GM21515 (cell line): Measurements from ENCODE around the gene UTP4.
"Not testable (repeated sequence)": the region's sequence is repeated elsewhere in the genome, so short reads cannot be mapped to it uniquely, and the experiment has no call there.

Source experiments
- ATAC-seq: cut with Tn5 transposase; IDR thresholded peaks from one replicate; pipeline ENCODE4 v1.9.1; 2021; ENCODE audit not compliant: unreplicated experiment

Gene UTP4

DNA sequence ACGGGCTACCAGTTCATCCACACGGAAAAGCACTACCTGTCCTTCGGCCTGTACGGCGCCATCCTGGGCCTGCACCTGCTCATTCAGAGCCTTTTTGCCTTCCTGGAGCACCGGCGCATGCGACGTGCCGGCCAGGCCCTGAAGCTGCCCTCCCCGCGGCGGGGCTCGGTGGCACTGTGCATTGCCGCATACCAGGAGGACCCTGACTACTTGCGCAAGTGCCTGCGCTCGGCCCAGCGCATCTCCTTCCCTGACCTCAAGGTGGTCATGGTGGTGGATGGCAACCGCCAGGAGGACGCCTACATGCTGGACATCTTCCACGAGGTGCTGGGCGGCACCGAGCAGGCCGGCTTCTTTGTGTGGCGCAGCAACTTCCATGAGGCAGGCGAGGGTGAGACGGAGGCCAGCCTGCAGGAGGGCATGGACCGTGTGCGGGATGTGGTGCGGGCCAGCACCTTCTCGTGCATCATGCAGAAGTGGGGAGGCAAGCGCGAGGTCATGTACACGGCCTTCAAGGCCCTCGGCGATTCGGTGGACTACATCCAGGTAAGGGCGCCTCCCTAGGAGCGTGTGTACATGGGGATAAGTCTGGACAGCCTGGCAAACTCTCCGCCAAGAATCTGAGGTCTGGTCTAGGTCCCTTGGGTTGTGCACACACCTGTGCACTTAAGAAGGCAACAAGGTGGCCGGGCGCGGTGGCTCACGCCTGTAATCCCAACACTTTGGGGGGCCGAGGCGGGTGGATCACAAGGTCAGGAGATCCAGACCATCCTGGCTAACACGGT lies 22.8 kb upstream of the UTP4 start:
- ATAC-seq = no peak

DNA sequence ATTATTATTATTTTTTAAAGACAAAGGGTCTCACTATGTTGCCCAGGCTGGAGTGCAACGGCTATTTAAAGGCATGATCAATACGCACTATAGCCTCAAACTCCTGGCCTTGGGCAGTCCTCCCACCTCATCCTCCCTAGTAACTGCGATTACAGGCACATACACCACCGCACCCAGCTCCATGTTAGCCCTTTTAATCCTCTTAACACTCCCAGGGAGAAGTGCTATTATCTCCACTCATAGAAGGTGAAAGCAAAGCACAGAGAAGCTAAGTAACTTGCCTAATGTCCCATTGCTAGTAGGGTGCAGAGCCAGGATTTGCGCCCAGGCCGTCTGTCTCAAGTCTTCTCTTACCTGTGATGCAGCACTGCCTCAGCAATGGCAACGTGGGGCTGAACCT lies 22.0 kb upstream of the UTP4 start:
- no peak for ATAC-seq

- no peak for ATAC-seq
Observed at GRCh38 chr16:69111216-69111875, 21.1 kb upstream of the UTP4 start.

DNA sequence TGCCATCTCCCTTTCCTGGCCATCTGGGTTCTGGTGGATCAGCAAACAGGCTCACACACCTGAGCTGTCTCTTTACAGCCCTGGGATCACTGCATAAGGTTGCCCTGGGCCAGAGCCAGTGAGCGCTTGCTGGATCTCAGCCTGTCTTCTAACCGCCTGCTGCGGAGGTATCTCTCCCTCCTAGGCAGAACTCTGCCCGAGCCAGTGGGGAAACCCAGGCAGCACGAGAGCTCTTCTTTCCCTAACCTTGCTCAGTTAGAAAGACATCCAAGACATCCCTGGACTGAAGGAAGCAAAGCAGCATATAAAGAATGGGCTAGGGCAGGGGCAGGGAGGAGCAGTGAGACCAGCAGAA lies 20.6 kb upstream of the UTP4 start:
- no peak for ATAC-seq

GRCh38 chr16:69112285-69113129 lies 19.9 kb upstream of the UTP4 start:
- no peak for ATAC-seq

GRCh38 chr16:69113216-69113615 lies 19.2 kb upstream of the UTP4 start:
- no peak for ATAC-seq

- no peak for ATAC-seq
Observed at GRCh38 chr16:69114346-69114975, 18.0 kb upstream of the UTP4 start.

- ATAC-seq = no peak
Observed at GRCh38 chr16:69114976-69115355, 17.5 kb upstream of the UTP4 start.

GRCh38 chr16:69115361-69115760 lies 17.1 kb upstream of the UTP4 start:
- no peak for ATAC-seq

GRCh38 chr16:69115837-69116236 lies 16.6 kb upstream of the UTP4 start:
- no peak for ATAC-seq

DNA sequence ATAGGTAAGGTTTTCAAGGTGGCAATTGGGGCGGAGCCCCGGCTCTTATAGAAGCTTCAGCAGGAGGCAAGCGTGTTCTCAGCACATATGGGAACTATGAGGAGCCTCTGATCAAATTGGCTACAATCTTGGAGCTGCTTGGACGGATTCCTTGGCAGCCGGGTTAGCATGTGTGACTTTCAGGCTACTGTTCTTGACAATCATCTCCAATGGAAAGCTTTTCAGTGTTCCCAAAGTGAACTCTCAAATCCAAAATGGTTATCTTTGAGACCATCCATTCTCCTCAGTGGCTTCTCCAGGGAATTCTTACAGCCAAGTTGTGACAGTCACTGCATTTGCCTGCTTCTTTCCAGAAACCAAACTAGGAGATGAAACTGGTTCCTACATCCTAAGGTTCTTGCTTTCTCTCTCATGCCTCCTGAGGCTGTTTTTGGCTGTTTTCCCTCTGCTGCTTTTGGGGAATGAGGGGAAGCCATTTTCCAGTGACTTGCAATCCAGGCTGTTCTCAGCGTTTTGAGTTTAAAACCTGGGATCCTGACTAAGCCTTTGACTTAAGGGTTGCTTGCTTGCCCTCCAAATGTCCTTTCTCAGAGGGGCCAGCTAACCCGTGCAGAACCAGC lies 16.1 kb upstream of the UTP4 start:
- no peak for ATAC-seq

DNA sequence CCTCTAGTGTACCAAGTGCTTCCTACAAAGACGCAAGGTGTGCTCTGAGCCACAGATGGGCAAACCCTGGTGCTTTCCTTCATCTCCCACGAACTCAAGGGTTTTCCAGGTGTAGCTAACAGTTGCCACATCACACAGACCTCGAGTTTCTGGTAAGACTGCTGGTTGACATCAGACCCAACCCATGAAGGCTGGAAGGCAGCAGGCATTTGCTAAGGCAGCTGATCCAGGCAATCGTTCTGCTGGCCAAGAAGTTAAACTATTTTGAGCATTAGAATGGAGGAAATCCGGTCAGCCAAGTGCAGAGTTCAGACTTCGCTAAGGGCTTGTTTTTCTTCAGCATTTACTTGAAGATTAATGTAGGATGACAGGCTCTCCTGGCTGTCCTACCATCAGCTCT lies 15.5 kb upstream of the UTP4 start:
- ATAC-seq = no peak

DNA sequence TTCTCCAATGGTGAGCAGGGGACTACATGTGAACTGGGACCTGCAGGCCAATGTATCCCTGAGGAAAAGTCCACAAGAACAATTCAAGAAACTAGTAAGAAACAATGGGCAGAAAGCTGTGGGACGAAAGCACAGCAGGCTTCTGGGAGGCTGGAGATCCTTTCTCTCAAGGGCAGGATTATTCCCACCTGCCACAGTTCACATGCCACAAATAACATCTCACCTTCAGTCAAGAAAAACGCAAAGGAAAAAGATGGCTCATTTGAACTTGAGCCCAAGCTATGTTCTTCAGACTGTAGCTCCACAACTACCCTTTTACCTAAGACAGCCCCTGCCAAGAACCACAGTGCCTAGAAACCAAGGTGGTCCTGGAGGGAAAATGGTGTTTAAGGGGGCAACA lies 14.0 kb upstream of the UTP4 start:
- ATAC-seq = no peak

DNA sequence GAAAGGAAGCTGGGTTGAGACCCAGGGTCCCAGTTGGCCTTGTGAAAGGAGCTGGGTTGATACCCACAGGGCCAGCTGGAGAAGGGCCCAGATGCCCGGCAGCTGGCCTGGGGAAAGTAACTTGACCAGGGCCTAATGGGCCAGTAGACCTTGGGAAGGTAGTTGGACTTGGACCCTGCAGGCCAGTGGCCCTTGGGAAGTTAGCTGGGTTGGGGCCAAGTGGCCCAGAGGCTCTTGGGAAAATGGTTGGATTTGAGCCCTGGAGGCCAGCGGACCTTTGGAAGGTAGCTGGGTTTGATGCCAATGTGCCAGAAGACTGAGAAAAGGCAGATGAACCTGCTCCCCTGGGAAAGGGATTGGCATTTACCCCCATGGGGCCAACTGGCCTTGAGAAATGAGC lies 13.5 kb upstream of the UTP4 start:
- ATAC-seq = no peak

GRCh38 chr16:69119536-69119935 lies 12.9 kb upstream of the UTP4 start:
- no peak for ATAC-seq

DNA sequence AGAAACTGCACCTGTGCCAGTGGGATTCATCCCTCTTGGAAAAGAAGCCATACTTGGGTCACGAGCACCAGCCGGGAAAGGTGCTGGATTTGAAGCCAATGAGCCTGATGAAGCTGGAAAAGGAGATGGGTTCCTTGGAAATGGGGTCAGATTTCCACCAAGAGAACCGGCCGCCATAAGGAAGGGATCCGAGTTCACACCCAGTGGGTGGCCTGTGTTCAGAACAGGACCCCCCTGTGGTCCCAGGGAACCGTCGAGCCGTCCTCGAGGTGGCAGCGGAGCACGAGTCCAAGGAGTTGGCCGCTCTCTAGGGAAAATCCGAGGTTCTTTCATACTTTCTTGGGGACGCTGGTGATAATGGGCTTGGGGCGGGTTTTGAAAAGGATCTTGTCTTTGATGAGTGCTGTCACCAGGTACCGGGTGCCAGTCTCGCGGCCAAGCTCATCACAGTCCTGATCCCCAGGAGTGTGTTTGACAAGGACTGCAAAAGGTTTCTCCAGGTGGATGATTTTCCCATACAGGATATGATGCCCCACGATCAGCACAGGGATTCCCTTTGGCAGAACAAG lies 12.3 kb upstream of the UTP4 start:
- no peak for ATAC-seq

GRCh38 chr16:69123910-69124309 lies 8.5 kb upstream of the UTP4 start:
- no peak for ATAC-seq

DNA sequence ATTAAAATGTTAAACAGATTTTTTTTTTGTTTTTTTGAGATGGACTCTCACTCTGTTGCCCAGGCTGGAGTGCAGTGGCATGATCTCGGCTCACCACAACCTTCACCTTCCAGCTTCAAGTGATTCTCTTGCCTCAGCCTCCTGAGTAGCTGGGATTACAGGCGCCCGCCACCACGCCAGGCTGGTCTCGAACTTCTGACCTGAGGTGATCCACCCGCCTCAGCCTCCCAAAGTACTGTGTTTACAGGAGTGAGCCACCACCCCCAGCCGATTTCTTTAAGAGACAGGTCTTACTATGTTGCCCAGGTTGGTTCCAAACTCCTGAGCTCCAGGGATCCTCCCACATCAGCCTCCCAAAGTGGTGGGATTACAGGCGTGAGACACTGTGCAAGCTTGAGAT lies 8.0 kb upstream of the UTP4 start:
- not testable (repeated sequence) for ATAC-seq

DNA sequence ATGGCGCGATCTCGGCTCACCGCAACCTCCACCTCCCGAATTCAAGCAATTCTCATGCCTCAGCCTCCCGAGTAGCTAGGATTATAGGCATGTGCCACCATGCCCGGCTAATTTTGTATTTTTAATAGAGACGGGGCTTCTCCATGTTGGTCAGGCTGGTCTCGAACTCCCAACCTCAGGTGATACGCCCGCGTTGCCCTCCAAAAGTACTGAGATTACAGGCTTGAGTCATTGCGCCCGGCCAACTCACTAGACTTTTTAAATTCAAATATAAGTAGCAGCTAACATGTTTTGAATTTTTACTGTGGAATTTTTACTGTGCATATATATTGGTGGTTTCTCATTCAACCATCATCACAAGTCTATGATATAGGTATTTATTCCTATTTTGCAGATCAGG lies 7.5 kb upstream of the UTP4 start:
- ATAC-seq = not testable (repeated sequence)

- no peak for ATAC-seq
Observed at GRCh38 chr16:69126221-69126620, 6.2 kb upstream of the UTP4 start.

DNA sequence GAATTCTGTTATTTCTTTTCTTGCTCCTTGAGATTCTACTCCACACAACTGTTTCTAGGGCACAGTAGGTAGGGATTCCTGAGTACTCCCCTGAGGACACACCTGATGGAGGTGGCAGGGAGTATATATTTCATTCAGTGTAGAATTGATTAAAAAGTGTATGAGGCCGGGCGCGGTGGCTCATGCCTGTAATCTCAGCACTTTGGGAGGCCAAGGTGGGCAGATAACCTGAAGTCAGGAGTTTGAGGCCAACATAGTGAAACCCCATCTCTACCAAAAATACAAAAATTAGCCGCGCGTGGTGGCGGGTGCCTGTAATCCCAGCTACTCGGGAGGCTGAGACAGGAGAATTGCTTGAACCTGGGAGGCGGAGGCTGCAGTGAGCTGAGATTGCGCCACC lies 5.6 kb upstream of the UTP4 start:
- ATAC-seq = not testable (repeated sequence)
